HL-60 (cell line): ENCODE results near the gene RPS8.

Source experiments
- SPI1 ChIP-seq: IDR thresholded peaks from 2 replicates; pipeline ENCODE4 v1.6.1; 2012; ENCODE audit warnings: low read depth, mild to moderate bottlenecking, borderline replicate concordance
- TF ChIP-seq, protein P1 (sequence below): IDR thresholded peaks from one replicate; pipeline ENCODE4 v1.5.1; 2011; ENCODE audit warnings: low read length, control low read depth, inconsistent platforms; ENCODE audit not compliant: insufficient read depth

DNA sequence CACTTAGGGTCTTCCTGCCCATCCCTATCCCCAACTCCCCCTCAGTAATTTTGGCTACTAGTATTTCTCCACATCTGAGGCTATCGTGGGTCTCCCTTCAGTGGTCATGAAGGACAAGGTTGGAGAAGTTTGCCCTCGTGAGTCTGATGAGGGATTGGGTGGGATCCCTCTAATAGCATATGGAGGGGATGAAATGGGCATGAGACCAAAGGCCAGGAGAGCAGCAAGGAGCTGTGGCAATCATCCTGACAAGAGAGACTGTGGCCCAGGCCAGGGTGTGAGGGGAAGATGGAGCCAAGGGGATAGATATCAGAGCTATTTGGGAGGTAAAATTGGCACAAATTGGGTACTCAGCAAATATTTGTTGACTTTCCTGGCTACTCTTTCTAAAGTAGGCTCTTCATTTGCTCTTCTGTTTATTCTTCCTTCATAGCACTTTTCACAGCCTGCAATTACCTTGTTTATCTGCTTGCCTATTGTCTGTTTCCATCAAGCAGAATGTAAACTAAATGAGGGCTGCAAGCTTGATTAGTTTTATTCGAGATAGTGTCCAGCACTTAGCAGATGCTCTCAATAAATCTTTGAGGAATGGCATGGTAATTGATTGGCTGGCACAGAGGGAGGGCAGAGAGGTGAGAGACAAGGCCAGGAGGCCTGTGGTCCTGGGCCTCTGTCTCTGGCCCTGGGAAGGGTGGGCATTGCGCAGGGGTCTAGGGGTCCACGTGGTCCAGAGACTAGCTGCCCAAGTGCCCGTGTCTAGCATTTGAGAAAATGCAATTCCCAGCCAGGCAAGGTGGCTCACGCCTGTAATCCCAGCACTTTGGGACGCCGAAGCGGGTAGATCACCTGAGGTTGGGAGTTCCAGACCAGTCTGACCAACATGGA lies 23.4 kb downstream of the RPS8 start:
- TF ChIP-seq, protein P1, sequence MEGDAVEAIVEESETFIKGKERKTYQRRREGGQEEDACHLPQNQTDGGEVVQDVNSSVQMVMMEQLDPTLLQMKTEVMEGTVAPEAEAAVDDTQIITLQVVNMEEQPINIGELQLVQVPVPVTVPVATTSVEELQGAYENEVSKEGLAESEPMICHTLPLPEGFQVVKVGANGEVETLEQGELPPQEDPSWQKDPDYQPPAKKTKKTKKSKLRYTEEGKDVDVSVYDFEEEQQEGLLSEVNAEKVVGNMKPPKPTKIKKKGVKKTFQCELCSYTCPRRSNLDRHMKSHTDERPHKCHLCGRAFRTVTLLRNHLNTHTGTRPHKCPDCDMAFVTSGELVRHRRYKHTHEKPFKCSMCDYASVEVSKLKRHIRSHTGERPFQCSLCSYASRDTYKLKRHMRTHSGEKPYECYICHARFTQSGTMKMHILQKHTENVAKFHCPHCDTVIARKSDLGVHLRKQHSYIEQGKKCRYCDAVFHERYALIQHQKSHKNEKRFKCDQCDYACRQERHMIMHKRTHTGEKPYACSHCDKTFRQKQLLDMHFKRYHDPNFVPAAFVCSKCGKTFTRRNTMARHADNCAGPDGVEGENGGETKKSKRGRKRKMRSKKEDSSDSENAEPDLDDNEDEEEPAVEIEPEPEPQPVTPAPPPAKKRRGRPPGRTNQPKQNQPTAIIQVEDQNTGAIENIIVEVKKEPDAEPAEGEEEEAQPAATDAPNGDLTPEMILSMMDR = no peak
- TF ChIP-seq SPI1 = no peak
